ENCODE measurements around the gene MICALL2. TPM values are rescaled to one million over a fixed set of nuclear protein-coding genes. Genes with fewer than 3 reads are reported as not detected.
A peak's percentile ranks its signal among the peaks of the same experiment; 100 is the strongest.

MICALL2 gene
- total RNA-seq, 1 donor from 2014 or later, result 1.8 TPM

- Mint-ChIP-seq H3K4me3 (no peak overlapping the region), H3K27ac (no peak overlapping the region), H3K36me3 (ENCODE audit: low read depth) (peaks cover 27% of the 10 kb centered on the region), H3K9me3 (no peaks in the 10 kb centered on the region), H3K27me3 (no peaks in the 10 kb centered on the region), H3K4me1 (no peaks in the 10 kb centered on the region)
- DNase-seq, result no peak
- intact Hi-C loops (cut with micrococcal nuclease), result no loop called here
These were observed 25.9 kb upstream of the MICALL2 start for GRCh38 chr7:1485156-1485555.

- Mint-ChIP-seq H3K27ac (no peak overlapping the region), H3K27me3 (no peaks in the 10 kb centered on the region), H3K36me3 (ENCODE audit: low read depth) (peaks cover 23% of the 10 kb centered on the region), H3K9me3 (no peaks in the 10 kb centered on the region), H3K4me3 (no peak overlapping the region), H3K4me1 (no peaks in the 10 kb centered on the region)
- no peak for DNase-seq
- intact Hi-C loops (cut with micrococcal nuclease), result no loop called here
These were observed 25.3 kb upstream of the MICALL2 start for GRCh38 chr7:1484569-1484968.

GRCh38 chr7:1483536-1484505 is 24.6 kb upstream of the MICALL2 start:
- Mint-ChIP-seq H3K27me3 (no peaks in the 10 kb centered on the region), H3K4me3 (no peak overlapping the region), H3K4me1 (no peaks in the 10 kb centered on the region), H3K9me3 (no peaks in the 10 kb centered on the region), H3K36me3 (ENCODE audit: low read depth) (peaks cover 18% of the 10 kb centered on the region), H3K27ac (no peak overlapping the region)
- intact Hi-C loops (cut with micrococcal nuclease), result no loop called here
- DNase-seq, result no peak

GRCh38 chr7:1483079-1483478 is 23.8 kb upstream of the MICALL2 start:
- Mint-ChIP-seq H3K36me3 (ENCODE audit: low read depth) (peaks cover 17% of the 10 kb centered on the region), H3K4me1 (no peaks in the 10 kb centered on the region), H3K4me3 (no peak overlapping the region), H3K9me3 (no peaks in the 10 kb centered on the region), H3K27me3 (no peaks in the 10 kb centered on the region), H3K27ac (no peak overlapping the region)
- DNase-seq, result no peak
- intact Hi-C loops (cut with micrococcal nuclease), result no loop called here

- Mint-ChIP-seq H3K9me3 (no peaks in the 10 kb centered on the region), H3K36me3 (ENCODE audit: low read depth) (peaks cover 15% of the 10 kb centered on the region), H3K4me3 (no peak overlapping the region), H3K4me1 (no peaks in the 10 kb centered on the region), H3K27ac (no peak overlapping the region), H3K27me3 (no peaks in the 10 kb centered on the region)
- DNase-seq, result no peak
- intact Hi-C loops (cut with micrococcal nuclease), result no loop called here
These were observed 22.0 kb upstream of the MICALL2 start for GRCh38 chr7:1481300-1481699.

- no peaks in the 10 kb centered on the region for H3K27me3 Mint-ChIP-seq
- no peak overlapping the region for H3K4me3 Mint-ChIP-seq
- H3K36me3 Mint-ChIP-seq (ENCODE audit: low read depth), result peaks cover 12% of the 10 kb centered on the region
- no peaks in the 10 kb centered on the region for H3K9me3 Mint-ChIP-seq
- no peak for DNase-seq
- H3K4me1 Mint-ChIP-seq, result no peaks in the 10 kb centered on the region
- H3K27ac Mint-ChIP-seq, result no peak overlapping the region
- intact Hi-C loops (cut with micrococcal nuclease), result no loop called here
These were observed 21.4 kb upstream of the MICALL2 start for GRCh38 chr7:1480670-1481069.

- H3K36me3 Mint-ChIP-seq (ENCODE audit: low read depth), result peaks cover 12% of the 10 kb centered on the region
- H3K9me3 Mint-ChIP-seq, result no peaks in the 10 kb centered on the region
- H3K4me3 Mint-ChIP-seq, result no peak overlapping the region
- intact Hi-C loops (cut with micrococcal nuclease), result no loop called here
- no peak overlapping the region for H3K27ac Mint-ChIP-seq
- peaks cover 2% of the 10 kb centered on the region for H3K4me1 Mint-ChIP-seq
- DNase-seq, result no peak
- no peaks in the 10 kb centered on the region for H3K27me3 Mint-ChIP-seq
These were observed 20.0 kb upstream of the MICALL2 start for GRCh38 chr7:1479287-1479686.

GRCh38 chr7:1478480-1478879 is 19.2 kb upstream of the MICALL2 start:
- intact Hi-C loops (cut with micrococcal nuclease), result no loop called here
- H3K4me3 Mint-ChIP-seq, result no peak overlapping the region
- H3K27me3 Mint-ChIP-seq, result no peaks in the 10 kb centered on the region
- no peaks in the 10 kb centered on the region for H3K9me3 Mint-ChIP-seq
- H3K27ac Mint-ChIP-seq, result no peak overlapping the region
- H3K4me1 Mint-ChIP-seq, result peaks cover 2% of the 10 kb centered on the region
- no peak for DNase-seq
- H3K36me3 Mint-ChIP-seq (ENCODE audit: low read depth), result peaks cover 9% of the 10 kb centered on the region

GRCh38 chr7:1476859-1477258 is 17.6 kb upstream of the MICALL2 start:
- no peak for DNase-seq
- Mint-ChIP-seq H3K27me3 (no peaks in the 10 kb centered on the region), H3K4me3 (no peak overlapping the region), H3K9me3 (no peaks in the 10 kb centered on the region), H3K4me1 (peaks cover 2% of the 10 kb centered on the region), H3K36me3 (ENCODE audit: low read depth) (peaks cover 6% of the 10 kb centered on the region), H3K27ac (no peak overlapping the region)
- intact Hi-C loops (cut with micrococcal nuclease), result no loop called here

GRCh38 chr7:1475991-1476390 is 16.7 kb upstream of the MICALL2 start:
- H3K4me1 Mint-ChIP-seq, result peaks cover 2% of the 10 kb centered on the region
- H3K36me3 Mint-ChIP-seq (ENCODE audit: low read depth), result peaks cover 5% of the 10 kb centered on the region
- H3K9me3 Mint-ChIP-seq, result no peaks in the 10 kb centered on the region
- no peak for DNase-seq
- H3K4me3 Mint-ChIP-seq, result no peak overlapping the region
- H3K27ac Mint-ChIP-seq, result no peak overlapping the region
- intact Hi-C loops (cut with micrococcal nuclease), result no loop called here
- H3K27me3 Mint-ChIP-seq, result no peaks in the 10 kb centered on the region

GRCh38 chr7:1475393-1475792 is 16.1 kb upstream of the MICALL2 start:
- DNase-seq, result no peak
- H3K4me3 Mint-ChIP-seq, result no peak overlapping the region
- peaks cover 2% of the 10 kb centered on the region for H3K4me1 Mint-ChIP-seq
- peaks cover 5% of the 10 kb centered on the region for H3K36me3 Mint-ChIP-seq (ENCODE audit: low read depth)
- no peaks in the 10 kb centered on the region for H3K27me3 Mint-ChIP-seq
- H3K27ac Mint-ChIP-seq, result peak overlapping the region; percentile 51
- H3K9me3 Mint-ChIP-seq, result no peaks in the 10 kb centered on the region
- intact Hi-C loops (cut with micrococcal nuclease), result no loop called here

GRCh38 chr7:1474736-1475135 is 15.5 kb upstream of the MICALL2 start:
- no peak overlapping the region for H3K4me3 Mint-ChIP-seq
- no peaks in the 10 kb centered on the region for H3K9me3 Mint-ChIP-seq
- no peaks in the 10 kb centered on the region for H3K27me3 Mint-ChIP-seq
- H3K4me1 Mint-ChIP-seq, result peaks cover 2% of the 10 kb centered on the region
- intact Hi-C loops (cut with micrococcal nuclease), result no loop called here
- no peak overlapping the region for H3K27ac Mint-ChIP-seq
- DNase-seq, result no peak
- peaks cover 5% of the 10 kb centered on the region for H3K36me3 Mint-ChIP-seq (ENCODE audit: low read depth)

GRCh38 chr7:1473864-1474512 is 14.7 kb upstream of the MICALL2 start:
- peaks cover 2% of the 10 kb centered on the region for H3K4me1 Mint-ChIP-seq
- intact Hi-C loops (cut with micrococcal nuclease), result no loop called here
- H3K27ac Mint-ChIP-seq, result no peak overlapping the region
- peak; percentile 94 for DNase-seq
- no peaks in the 10 kb centered on the region for H3K9me3 Mint-ChIP-seq
- no peaks in the 10 kb centered on the region for H3K27me3 Mint-ChIP-seq
- no peak overlapping the region for H3K4me3 Mint-ChIP-seq
- H3K36me3 Mint-ChIP-seq (ENCODE audit: low read depth), result peaks cover 5% of the 10 kb centered on the region

GRCh38 chr7:1470901-1471300 is 11.6 kb upstream of the MICALL2 start:
- DNase-seq, result no peak
- no peaks in the 10 kb centered on the region for H3K27me3 Mint-ChIP-seq
- intact Hi-C loops (cut with micrococcal nuclease), result no loop called here
- H3K4me3 Mint-ChIP-seq, result no peak overlapping the region
- H3K36me3 Mint-ChIP-seq (ENCODE audit: low read depth), result peaks cover 2% of the 10 kb centered on the region
- peaks cover 2% of the 10 kb centered on the region for H3K4me1 Mint-ChIP-seq
- H3K27ac Mint-ChIP-seq, result no peak overlapping the region
- H3K9me3 Mint-ChIP-seq, result no peaks in the 10 kb centered on the region
